ENCODE data around the gene CAPN15.

Gene CAPN15

GRCh38 chr16:544517-544916, 17.0 kb downstream of the CAPN15 start:
- DNase-seq (ENCODE audit: low read depth in 2 of 2), result no peak

DNA sequence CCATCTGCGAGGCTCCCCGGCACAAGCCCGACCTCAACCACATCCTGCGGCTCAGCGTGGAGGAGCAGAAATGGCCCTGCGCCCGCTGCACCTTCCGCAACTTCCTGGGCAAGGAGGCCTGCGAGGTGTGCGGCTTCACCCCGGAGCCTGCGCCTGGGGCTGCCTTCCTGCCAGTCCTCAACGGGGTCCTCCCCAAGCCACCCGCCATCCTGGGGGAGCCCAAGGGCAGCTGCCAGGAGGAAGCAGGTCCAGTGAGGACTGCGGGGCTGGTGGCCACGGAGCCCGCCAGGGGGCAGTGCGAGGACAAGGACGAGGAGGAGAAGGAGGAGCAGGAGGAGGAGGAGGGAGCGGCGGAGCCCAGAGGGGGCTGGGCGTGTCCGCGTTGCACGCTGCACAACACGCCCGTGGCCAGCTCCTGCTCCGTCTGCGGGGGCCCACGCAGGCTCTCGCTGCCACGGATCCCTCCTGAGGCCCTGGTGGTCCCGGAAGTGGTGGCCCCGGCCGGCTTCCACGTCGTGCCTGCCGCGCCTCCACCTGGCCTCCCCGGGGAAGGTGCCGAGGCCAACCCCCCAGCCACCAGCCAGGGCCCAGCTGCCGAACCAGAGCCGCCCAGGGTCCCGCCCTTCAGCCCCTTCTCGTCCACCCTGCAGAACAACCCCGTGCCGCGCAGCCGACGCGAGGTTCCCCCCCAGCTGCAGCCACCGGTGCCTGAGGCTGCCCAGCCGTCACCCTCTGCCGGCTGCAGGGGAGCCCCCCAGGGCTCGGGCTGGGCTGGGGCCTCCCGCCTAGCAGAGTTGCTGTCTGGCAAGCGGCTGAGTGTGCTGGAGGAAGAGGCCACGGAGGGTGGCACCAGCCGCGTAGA, 19.6 kb downstream of the CAPN15 start:
- DNase-seq (ENCODE audit: low read depth in 2 of 2), result peak in 1 of 2 donors; percentile 27

- no peak for DNase-seq (ENCODE audit: low read depth in 2 of 2)
These were observed 21.1 kb downstream of the CAPN15 start for GRCh38 chr16:548586-548985.

- DNase-seq (ENCODE audit: low read depth in 2 of 2), result no peak
These were observed 22.2 kb downstream of the CAPN15 start for GRCh38 chr16:549544-550263.

GRCh38 chr16:551210-551609, 23.7 kb downstream of the CAPN15 start:
- DNase-seq (ENCODE audit: low read depth in 2 of 2), result no peak

DNA sequence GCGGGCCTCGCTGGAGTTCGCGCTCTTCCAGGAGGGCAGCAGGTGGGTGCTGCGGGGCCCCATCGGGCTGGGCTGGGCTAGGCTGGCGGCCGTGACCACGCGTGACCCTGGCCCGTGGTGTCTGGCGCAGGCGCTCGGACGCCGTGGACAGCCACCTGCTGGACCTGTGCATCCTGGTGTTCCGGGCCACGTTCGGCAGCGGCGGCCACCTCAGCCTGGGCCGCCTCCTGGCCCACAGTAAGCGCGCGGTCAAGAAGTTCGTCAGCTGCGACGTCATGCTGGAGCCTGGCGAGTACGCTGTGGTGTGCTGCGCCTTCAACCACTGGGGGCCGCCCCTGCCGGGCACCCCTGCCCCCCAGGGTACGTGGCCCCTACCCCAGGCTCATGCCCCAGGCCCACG, 24.7 kb downstream of the CAPN15 start:
- DNase-seq (ENCODE audit: low read depth in 2 of 2), result no peak

DNA sequence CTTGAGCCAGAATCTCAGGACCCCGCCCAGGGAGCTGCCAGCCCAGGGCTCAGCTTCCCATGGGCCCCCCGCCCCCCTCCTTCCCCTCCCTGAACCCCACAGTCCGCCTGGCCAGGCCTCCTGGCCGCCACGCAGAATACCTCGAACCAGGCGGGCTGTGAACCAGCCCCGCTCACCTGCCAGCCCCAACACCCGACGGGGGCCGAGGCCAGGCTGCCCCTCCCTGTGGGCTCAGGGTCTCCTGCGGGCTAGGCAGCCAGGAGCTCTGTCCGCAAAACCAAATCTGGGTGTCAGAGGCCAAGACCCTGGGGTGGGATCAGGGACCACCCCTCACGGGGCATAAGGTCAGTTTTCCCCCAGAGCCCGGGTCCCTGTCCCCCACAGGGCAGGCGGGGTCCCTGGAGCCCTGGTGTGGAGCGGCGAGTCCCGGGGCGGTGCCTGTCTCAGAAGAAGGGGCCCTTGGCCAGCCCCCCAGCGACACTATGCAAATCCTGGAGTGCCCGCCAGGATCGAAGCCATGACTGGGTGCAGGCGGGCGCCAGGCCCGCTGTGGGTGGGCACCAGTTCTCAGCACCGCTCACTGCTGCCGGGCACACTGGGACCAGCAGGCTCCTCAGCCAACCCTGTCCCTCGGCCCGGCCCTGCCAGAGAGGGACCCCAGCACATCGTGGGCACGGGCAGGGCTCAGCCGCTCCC, 26.2 kb downstream of the CAPN15 start:
- DNase-seq (ENCODE audit: low read depth in 2 of 2), result no peak

- DNase-seq (ENCODE audit: low read depth in 2 of 2), result no peak
These were observed 26.7 kb downstream of the CAPN15 start for GRCh38 chr16:554297-554621.

GRCh38 chr16:554640-555365, 27.3 kb downstream of the CAPN15 start:
- DNase-seq (ENCODE audit: low read depth in 2 of 2), result no peak

DNA sequence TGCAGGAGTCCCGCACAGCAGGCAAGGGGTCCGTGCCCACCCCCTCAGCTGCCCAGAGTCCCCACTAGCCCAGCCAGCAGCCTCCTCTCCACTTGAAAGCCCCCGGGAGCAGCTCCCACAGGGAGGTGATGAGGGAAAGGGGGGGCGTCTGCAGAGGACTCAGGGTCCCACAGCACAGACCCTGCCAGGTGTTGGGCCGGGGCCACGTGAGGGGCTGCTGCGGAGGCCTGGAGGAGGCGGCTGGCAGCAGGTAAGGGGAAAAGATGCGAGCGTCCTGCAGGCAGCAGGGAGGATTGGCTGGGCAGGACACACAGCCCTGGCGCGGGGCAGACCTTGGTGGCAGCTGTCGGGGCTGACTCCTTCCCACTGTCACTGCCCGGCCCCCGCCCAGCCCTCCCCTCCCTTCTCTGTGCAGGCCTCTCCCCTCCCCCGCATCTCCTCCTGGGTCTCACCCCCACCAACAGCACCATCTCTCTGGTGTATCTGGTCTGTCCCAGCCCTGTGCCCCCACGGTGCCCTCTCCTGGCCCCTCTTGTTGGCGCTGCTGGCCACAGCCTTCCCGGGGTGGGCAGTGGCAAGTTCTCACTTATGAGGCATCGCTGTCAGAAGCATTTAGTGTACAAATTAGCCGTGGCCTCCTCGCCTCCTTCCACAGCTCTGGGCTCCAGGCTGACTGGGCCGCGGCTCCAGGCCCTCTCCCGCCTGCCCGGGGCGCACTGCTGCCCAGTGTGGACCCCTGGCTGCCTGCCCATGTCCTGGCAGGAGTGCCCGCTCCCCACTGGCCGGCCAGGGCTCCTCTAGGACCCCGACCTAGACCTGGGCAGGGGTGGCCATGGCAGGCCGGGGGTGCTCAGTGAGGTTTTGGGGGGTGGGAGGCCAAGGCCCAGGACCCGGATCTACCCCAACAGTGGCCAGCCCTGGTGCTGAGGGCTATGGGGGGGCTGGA, 28.3 kb downstream of the CAPN15 start:
- DNase-seq (ENCODE audit: low read depth in 2 of 2), result no peak

GRCh38 chr16:556474-557173, 29.1 kb downstream of the CAPN15 start:
- no peak for DNase-seq (ENCODE audit: low read depth in 2 of 2)

GRCh38 chr16:557463-558297, 30.2 kb downstream of the CAPN15 start:
- DNase-seq (ENCODE audit: low read depth in 2 of 2), result no peak

- DNase-seq (ENCODE audit: low read depth in 2 of 2), result no peak
These were observed 30.9 kb downstream of the CAPN15 start for GRCh38 chr16:558298-559020.

DNA sequence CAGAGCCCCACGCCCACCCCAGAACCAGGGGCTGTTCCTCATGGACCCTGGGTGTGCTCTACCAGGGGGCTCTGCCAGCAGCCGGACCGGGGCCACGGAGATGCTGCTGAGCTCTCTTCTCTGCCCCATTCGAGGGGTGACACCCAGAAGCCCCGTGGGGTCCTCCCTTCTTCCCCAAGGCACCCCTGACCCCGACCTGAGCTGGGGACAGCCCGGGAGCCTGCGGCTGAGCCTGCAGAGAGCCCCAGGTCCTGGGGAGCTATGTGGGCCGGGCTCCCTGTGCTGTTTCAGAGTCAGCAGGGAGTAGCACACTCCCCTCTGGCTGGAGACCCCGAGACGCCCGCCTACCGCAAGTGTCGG, 31.5 kb downstream of the CAPN15 start:
- DNase-seq (ENCODE audit: low read depth in 2 of 2), result no peak

DNA sequence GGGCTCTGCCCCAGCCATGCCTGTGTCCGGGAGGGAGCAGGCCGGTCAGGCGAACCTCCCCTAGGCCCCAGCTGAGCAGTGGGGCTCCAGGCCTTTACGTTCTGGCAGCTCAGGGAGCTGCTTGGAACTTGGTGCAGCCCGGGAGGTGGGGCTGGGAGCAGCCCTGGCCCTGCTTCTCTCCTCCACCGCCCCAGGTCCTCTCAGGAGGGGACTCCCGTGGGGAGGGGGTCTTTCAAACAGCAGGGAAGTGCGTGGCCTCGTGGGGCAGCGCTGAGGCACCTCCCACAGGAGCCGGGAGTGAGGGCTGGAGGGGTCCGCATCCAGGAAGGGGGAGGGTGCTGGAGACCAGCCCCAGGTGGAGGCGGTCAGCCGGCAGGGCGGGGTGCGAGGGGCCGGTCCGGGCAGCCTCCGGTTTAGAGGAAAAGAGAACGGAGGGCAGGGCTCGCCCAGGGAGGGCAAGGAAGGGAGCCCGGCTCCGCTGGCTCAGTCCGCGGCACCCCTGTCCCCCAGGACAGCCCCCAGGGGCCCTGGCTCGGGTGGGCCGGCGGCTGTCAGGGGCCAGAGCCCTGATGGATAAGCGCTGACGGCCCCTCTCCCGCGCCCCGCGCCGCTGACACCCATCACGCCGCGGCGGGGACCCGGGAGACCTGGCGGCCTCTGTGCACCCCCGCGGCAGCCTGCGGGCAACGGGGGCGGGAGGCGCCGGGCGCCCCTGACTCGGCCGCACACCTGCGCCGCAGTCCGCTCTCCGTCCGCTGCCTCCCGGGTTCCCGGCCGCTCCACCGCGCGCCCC, 32.1 kb downstream of the CAPN15 start:
- no peak for DNase-seq (ENCODE audit: low read depth in 2 of 2)

DNA sequence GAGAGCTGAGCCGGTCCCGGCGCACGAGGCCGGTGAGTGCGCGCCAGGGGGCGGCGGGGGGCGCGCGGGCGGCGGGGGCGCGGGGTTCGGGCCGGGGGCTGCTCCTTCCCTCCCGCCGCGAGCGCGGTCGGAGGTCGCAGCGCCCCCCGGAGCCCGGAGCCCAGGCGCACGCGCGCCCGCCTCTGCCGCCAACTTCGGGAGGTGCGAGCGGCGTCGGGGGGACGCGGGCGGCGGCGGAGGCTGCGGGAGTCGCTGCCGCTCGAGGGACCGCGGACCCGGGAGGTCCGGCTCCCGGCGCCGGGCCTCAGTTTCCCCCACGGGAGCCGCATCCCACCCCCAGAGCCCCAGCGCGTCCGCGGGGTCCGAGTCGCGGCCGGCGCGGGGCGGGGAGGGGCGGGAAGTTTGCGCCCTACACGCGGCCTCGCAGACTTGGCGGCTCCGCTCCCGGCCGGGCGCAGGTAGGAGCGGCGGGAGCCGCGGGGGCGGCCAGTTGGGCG, 32.7 kb downstream of the CAPN15 start, which contains the start of gene PRR35:
TSS of gene PRR35 (plus strand) at position 191 of the 497 bp plus-strand sequence. CDS start 2,901 bp downstream, outside the sequence.
- no peak for DNase-seq (ENCODE audit: low read depth in 2 of 2)

GRCh38 chr16:560701-561412, 33.3 kb downstream of the CAPN15 start:
- DNase-seq (ENCODE audit: low read depth in 2 of 2), result no peak
